CD4-positive, alpha-beta T cell treated with Interleukin-6 at 100 ng/mL for 8 hours (primary cell): Measurements from ENCODE around the gene BTN2A1.
A peak's percentile ranks its signal among the peaks of the same experiment; 100 is the strongest.
"Not testable (repeated sequence)": the region's sequence is repeated elsewhere in the genome, so short reads cannot be mapped to it uniquely, and the experiment has no call there.

ENCODE experiments used
- DNase-seq: peaks from one replicate; pipeline ENCODE4 v3.0.0-alpha.2; 2020; ENCODE audit warnings: mixed read lengths, low spot score

BTN2A1 gene

DNA sequence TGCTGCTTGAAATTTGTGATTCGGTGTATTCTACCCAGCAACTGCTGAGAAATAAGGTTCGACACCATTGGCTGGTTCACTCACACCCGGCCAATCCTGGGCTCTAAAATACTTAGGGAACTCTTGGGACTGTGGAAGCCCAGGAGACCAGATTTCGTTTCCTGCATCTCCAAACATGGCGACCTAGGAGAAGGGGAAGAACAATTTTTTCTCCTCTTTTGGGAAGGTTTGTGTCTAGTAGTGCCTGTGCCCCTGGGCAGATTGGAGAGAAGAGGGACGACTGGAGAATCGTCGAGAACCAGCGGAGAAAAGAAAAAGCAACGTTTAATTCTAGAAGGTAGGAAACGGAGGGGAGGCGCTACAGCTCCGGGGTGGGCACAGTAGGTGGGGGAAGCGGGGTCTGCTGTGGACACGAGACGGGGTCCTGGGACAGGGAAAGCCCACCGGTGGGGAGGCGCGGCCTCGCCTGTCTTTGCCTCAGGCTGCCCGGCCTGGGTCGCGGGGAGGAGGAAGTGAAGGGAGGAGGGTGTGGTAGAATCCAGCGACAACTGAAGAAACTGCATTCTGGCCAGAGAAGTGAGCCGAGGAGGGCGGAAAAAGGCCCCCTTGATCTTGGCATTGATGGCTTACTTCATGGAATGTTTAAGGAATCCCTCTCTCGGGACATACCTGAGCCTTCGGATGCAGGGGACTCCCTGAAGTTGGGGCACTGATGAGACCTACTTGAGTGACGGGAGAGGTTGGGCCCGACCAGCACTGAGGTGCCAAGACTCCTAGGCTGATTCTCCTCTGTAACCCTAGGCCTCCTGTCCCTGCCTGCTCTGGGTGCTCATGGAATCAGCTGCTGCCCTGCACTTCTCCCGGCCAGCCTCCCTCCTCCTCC, at the start of gene BTN2A1:
BTN2A1 (plus strand) TSS at position 150 of the 883 bp plus-strand sequence; CDS start at position 832, 682 bp downstream.
- peak; percentile 77 for DNase-seq

DNA sequence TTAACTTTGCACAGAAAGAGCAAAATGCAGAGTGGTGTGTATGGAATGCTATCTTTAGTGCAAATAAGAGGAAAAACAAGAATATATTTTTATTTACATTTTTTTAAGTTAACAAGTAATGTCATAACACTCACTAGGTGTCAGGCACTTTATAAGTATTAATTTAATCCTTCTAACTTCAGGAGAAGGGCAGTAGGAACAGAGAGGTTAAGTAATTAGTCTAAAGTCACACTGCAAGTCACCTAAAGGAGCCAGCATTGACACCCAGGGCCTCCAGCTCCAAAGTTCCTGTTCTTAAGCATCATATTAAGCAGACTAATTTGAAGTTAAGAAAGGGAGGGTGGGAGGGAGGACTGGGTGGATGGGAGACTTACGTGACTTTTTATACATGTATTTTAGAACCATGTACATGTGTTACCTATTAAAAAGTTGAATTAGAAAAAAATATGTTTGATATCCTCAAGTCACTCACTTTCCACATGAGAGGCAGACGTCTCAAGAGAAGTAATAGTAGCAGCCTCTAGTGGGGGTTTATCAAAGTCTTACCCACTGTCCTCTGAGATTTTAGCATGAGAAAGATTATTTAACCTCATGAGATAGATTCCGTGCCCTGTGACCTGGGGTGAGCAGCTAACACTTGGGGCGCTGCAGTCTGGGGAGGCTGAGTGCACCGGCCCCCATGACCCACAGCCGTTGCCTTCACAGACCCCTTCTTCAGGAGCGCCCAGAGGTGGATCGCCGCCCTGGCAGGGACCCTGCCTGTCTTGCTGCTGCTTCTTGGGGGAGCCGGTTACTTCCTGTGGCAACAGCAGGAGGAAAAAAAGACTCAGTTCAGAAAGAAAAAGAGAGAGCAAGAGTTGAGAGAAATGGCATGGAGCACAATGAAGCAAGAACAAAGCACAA, 48.7 kb upstream of the BTN2A1 start:
- no peak for DNase-seq

DNA sequence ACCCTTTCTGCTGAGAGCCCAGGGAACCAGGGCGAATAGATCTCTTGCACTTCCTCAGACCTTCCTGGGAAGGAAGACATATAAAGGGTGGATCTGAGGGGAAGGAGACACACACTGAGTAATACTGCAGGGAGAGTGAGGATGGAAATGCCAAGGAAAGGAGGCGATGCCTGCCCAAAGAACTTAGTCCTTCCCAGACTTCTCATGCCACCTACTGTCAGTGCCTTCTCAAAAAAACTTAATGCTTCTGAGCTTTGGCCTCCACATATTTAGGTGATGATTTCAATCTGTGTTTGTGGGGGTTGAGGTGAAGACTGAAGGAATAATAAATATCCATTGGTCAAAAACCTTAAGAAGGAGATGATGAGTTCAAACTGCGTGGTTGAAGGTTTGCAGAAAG, 46.0 kb upstream of the BTN2A1 start:
- DNase-seq: no peak

DNA sequence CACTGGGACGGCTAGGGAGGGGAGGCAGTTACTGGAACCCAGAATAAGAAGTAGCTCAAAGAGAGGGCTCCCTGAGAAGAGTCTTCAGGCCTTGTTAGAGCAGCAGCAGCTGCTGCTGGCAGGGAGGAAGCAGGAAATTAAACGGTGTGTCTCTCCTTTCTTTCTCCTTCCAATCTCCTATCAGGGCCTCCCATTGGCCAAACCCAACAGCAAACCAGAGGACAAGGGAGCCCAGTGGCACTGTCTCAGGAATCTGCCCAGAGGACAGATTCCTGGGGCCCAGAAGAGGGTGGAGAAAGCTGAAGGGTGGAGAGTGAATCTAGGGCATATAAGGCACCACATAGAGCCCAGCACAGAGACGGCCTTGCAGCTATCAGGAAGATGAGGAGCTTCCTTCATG, 45.5 kb upstream of the BTN2A1 start:
- DNase-seq: no peak

DNA sequence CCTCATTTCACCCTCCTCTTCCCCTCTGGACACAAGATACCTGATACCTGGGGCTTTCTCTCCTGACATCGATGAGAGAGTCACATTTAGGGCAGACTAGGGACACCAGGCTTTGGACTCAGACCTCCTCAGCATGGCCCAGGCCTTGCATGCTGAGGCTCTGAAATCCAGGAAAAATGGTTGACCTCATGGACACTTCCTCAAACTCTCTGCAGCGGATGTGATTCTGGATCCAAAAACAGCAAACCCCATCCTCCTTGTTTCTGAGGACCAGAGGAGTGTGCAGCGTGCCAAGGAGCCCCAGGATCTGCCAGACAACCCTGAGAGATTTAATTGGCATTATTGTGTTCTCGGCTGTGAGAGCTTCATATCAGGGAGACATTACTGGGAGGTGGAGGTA, 44.8 kb upstream of the BTN2A1 start:
- no peak for DNase-seq

DNA sequence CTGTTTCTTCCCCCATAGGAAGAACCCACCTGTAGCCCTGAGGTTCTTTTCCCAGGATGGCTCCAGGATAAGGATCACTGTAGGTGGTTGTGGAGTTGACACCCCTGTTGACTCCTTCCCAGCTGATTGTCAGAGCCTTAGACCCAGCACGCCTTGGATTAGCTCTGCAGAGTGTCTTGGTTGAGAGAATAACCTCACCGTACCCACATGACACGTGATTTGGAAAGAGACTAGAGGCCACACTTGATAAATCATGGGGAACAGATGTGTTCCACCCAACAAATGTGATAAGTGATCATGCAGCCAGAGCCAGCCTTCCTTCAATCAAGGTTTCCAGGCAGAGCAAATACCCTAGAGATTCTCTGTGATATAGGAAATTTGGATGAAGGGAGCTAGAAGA, 43.5 kb upstream of the BTN2A1 start:
- no peak for DNase-seq

DNA sequence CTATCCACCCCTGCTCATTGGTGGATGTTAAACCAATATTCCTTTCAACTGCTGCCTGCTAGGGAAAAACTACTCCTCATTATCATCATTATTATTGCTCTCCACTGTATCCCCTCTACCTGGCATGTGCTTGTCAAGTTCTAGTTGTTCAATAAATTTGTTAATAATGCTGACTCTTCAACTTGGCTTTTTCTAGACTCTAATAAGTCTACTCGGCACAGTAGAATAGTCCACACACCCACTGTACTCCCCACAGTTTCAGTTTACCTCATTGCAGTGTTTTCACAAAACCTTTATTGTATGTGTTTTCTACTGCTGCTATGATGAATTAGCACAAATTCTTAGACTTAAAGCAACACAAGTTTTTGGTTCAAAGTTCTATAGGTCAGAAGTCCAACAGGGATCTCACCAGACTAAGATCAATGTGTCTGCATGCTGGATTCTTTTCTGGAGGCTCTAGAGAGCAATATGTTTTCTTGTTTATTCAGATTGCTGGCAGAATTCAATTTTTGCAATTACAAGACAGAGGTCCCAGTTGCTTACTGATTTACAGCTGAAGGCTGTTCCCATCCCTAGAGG, 42.6 kb upstream of the BTN2A1 start:
- DNase-seq: no peak

DNA sequence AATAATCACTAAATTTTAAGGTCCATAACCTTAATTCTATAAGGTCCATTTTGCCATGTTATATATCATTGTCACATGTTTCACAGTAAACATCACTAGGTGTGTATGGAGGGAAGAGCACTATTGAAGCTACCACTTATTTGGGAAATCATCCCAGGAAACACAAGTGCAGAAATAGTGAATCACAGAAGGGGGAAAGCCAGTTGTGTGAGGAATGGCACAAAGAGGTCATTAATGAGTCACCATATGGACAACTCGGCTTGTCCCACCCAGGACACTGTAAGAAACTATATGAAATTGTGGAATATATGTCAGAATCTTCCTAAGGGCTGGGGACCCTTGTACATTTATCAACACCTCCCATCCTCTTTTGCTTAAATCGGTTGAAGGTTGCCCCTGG, 42.0 kb upstream of the BTN2A1 start:
- DNase-seq: no peak

DNA sequence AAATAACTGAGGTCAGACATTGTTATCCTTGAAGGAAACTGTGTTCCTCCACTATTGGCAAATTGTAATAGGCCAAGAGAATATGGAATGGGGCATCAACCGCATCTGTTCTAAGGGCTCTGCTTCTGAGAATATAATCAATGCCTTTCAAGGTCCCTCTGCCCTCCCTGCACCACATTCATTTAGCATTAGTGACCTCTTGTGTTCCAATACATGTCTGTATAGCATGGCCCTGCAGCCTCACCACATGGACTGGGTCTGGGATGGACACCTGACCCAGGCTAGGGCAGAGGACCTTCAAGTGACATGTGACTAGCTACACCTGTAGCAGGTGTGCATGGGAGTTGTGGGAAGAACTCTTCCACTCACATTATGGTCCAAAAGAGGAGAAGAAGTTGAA, 41.5 kb upstream of the BTN2A1 start:
- DNase-seq: no peak

DNA sequence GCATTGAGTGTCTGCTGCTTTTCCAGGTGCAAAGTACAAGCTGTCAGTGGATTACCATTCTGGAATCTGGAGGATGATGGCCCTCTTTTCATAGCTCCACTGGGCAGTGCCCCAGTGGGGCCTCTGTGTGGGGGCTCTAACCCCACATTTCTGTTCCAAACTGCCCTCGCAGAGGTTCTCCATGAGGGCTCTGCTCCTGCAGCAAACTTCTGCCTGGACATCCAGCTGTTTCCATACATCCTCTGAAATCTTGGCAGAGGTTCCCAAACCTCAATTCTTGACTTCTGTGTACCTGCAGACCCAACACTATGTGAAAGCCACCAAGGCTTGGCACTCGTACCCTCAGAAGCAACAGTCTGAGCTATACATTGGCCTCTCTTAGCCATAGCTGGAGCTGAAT, 39.7 kb upstream of the BTN2A1 start:
- DNase-seq: not testable (repeated sequence)

DNA sequence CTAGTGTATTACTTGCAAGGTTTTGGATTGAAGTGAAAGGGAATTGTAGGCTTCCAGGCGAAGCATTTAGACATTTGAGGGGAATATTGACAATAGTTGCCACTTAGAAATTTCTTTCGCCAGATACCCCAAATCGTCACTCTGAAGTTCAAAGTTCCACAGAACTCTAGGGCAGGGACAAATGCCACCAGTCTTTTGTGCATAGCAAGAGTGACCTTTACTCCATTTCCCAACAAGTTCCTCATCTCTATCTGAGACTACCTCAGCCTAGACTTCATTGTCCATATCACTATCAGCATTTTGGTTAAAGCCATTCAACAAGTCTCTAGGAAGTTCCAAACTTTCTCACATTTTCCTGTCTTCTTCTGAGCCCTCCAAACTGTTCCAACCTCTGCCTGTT, 39.0 kb upstream of the BTN2A1 start:
- not testable (repeated sequence) for DNase-seq

DNA sequence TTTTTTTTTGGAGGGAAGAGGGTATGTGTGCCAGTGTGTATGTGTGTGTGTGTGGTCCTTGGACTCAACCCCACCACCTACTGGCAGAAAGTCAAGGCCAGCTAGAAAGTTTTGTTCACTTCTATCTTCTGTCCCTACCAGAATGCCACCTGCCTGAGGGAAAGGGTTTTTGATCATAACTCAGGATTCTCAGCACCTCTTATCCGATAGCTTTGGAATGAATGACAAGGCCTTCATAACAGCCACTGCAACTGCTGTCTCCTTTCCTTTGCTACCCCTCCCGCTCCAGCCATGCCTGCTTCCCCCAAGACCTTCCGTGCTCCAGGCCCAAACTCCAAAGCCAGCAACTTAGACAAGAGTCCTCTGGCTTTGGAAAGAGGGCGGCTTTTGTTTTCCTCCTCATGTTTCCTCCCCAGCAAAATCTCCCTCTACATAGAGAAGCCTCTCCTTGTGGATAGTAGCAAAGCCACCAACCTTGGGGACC, 37.0 kb upstream of the BTN2A1 start:
- peak; percentile 8 for DNase-seq

DNA sequence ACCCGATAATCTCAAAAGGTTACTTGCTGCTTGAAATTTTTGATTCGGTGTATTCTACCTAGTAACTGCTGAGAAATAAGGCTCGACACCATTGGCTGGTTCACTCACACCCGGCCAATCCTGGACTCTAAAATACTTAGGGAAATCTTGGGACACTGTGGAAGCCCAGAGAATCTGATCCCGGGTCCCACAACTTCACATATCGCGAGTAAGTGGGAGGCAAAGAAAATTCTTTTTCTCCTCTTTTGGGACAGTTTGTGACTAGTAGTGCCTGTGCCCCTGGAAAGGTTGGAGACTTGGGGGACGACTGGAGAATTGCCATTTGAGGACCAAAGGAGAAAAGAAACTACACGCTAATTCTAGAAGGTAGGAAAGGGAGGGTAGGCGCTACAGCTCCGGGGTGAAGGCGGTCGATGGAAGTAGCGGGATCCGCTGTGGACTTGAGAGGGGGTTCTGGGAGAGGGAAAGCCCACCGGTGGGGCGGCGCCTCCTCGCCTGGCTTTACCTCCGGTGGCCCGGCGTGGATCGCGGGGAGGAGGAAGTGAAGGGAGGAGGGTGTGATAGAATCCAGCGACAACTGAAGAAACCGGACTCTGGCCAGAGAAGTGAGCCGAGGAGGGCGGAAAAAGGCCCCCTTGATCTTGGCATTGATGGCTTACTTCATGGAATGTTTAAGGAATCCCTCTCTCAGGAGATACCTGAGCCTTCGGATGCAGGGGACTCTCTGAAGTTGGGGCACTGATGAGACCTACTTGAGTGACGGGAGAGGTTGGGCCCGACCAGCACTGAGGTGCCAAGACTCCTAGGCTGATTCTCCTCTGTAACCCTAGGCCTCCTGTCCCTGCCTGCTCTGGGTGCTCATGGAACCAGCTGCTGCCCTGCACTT, 36.3 kb upstream of the BTN2A1 start:
- peak; percentile 54 for DNase-seq

DNA sequence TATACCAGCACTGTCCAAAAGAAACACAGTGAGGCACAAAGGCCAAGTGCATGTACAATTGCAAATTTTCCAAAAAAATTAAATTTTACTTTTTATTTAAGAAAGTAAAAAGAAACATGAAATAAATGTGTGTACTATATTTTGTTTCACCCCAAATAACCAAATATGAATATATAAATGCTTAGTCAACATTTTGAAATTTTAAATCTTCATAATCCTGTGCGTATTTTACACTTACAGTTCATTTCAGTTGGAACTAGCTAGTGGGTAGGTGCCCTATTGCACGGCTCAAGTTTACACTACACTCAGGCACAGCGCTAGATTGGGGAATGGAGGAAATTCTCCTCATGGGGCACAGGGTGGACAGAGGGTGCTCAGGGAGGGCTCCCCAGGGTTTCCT, 35.4 kb upstream of the BTN2A1 start:
- DNase-seq: no peak

DNA sequence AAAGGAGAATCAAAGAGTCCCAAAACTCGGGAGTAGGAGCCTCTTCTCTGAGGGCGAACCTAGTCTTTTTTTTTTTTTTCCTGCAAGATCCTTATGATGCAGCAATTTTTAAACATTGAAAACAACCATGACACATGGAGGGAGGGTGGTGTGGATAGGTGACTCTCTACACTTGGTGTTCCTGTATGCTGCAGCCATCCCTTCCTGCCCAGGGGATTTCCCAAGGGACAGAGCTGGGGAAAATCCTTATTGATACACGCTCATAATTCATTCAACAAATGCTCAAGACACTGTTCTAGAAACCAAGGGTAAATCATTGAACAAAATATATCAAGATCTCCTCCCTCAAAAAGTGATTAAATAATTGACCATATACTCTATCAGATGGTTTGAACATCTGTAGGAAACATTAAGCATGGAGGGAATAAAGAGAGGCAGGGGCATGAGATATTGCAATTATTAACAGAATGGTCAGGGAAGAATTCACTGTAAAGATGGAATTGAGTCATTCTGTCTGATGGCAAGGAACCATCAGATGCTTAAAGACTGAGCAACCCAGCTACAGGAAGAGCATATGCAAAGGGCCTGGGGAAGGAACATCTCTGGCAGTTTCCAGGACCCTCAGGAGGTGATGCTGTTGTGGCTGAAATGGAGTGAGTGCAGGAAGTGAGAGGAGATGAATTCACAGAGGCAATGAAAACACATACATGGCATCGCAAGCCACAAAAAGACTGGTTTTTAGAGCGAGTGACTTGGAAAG, 30.9 kb upstream of the BTN2A1 start:
- no peak for DNase-seq

DNA sequence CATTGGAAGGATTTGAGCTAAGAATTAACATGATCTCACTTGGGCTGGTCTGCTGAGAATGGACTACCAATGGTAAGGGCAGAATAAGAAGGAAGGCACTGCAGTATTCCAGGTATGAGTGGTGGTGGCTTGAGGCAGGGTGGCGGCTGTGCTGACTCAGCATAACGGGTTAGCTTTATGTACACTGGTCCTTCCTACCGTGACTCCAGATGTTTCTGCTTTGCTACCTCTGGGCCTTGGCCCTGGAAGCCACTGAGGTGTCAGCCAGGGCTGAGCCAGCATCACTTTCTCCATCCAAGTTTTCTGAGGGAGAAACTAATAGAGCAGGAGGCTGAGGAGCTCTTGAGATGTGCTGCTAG, 30.3 kb upstream of the BTN2A1 start:
- DNase-seq: no peak

DNA sequence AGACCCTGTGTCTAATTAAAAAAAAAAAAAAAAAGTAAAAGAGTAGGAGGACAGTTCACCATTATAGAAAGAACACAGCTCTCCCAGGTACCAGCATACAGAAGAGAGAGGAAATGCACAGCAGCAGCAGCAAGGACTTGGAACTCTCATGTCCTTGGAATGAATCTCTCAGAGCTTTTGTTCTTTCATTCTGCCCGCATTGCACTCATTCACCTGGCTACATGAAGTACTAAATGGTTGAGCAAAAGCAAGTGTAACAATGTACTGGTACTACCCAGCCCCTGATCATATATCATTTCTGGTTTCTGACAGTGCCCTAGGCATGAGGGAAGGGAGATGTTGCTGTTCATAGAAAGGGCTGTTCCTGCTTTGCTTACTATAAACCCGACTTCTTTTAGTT, 29.5 kb upstream of the BTN2A1 start:
- DNase-seq: no peak

DNA sequence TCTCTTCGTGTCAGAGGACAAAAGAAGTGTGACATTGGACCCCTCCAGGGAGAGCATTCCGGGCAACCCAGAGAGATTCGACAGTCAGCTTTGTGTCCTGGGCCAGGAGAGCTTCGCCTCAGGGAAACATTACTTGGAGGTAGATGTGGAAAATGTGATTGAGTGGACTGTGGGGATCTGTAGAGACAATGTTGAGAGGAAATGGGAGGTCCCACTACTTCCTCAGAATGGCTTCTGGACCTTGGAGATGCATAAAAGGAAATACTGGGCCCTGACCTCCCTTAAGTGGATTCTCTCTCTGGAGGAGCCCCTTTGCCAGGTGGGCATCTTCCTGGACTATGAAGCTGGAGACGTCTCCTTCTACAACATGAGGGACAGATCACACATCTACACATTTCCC, 27.0 kb upstream of the BTN2A1 start:
- no peak for DNase-seq

DNA sequence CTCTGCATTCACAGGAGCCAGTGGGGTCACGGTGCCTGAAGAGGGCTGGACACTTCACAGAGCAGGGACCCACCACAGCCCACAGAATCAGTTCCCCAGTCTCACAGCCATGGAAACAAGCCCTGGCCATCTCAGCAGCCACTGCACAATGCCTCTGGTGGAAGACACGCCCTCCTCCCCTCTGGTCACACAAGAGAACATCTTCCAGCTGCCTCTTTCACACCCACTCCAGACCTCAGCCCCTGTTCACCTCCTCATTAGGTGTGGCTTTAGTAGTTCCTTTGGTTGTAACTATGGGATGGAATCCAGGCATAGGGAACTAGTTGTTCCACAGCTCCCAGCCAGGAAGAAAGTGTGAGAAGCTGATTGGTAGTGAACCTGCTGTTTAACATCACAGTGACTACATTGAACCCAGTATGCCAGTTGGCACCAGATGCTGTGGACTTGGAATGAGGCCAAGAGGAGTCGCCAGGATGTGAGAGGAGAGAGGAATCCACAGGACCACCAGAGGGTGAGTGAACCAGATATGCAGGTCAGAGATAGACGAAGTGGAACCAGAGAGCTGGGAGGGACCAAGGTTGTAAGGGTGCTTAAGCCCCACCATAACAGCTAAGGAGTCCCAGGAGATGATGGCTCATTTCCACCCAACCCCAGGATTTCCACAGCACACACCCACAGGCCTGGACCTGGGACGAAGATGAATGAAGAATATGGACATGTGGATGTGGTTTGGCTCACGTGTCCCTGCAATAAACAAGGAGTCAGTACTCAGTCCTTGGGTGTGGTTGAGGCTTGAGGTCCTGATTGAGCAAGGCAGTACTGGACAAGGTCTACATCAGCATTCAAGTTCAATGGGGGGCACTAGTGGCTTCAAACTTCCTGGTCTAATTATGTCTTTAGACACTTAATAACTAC, 26.2 kb upstream of the BTN2A1 start:
- DNase-seq: no peak
